ENCODE results near the gene ZNF79. TPM values are rescaled to one million over a fixed set of nuclear protein-coding genes. Genes with fewer than 3 reads are reported as not detected.

The ZNF79 gene
- total and polyA plus RNA-seq, 12 donors, result 5.5 to 16.5 (median 10.6) TPM

- Histone ChIP-seq H3K4me3 (no peak overlapping the region), H3K36me3 (replicated peaks in 1 of 2) (peaks cover 0 to 38% of the 10 kb centered on the region in 2 donors), H3K27me3 (no peaks in the 10 kb centered on the region), H3K4me1 (replicated peaks in 1 of 2) (peaks cover 0 to 15% of the 10 kb centered on the region in 2 donors), H3K27ac (peak overlapping the region in 4 of 5 donors; percentile 11 to 72 (median 54)), H3K9me3 (replicated peaks in 1 of 3) (no peaks in the 10 kb centered on the region)
- no peak for DNase-seq
- WGBS, 4 donors, result 69 to 80% (median 78%) methylated on average over 12 to 13 of the region's 13 CpGs
- intact Hi-C loops (cut with DNase I), result no loop called here
- no peak for TF ChIP-seq POLR2A (IDR thresholded peaks at IDR 0.05)
- TF ChIP-seq, protein P1, sequence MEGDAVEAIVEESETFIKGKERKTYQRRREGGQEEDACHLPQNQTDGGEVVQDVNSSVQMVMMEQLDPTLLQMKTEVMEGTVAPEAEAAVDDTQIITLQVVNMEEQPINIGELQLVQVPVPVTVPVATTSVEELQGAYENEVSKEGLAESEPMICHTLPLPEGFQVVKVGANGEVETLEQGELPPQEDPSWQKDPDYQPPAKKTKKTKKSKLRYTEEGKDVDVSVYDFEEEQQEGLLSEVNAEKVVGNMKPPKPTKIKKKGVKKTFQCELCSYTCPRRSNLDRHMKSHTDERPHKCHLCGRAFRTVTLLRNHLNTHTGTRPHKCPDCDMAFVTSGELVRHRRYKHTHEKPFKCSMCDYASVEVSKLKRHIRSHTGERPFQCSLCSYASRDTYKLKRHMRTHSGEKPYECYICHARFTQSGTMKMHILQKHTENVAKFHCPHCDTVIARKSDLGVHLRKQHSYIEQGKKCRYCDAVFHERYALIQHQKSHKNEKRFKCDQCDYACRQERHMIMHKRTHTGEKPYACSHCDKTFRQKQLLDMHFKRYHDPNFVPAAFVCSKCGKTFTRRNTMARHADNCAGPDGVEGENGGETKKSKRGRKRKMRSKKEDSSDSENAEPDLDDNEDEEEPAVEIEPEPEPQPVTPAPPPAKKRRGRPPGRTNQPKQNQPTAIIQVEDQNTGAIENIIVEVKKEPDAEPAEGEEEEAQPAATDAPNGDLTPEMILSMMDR (IDR thresholded peaks at IDR 0.05), result no peak
These were observed 17.2 kb upstream of the ZNF79 start for GRCh38 chr9:127406799-127407491.

DNA sequence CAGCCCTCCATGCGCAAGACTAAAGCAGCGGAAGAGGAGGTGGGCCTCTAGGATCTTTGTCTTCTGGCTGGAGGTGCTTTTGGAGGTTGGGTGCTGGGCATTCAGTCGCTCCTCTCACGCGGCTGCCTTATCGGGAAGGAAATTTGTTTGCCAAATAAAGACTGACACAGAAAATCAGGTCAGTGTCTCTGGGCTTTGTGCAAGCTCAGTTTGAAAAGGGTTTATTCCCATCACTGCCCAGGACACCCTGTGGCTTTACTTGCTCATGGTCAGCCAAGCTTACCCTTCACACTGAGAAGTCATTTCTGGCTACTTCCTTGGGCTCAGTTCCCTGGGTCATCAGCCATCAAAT, 16.7 kb upstream of the ZNF79 start:
- 52 to 66% (median 56%) methylated on average over 6 of the region's 6 CpGs for WGBS, 4 donors
- Histone ChIP-seq H3K27ac (peak overlapping the region in 4 of 5 donors; percentile 11 to 72 (median 54)), H3K9me3 (replicated peaks in 1 of 3) (no peaks in the 10 kb centered on the region), H3K4me1 (replicated peaks in 1 of 2) (peaks cover 0 to 15% of the 10 kb centered on the region in 2 donors), H3K36me3 (replicated peaks in 1 of 2) (peaks cover 0 to 33% of the 10 kb centered on the region in 2 donors), H3K4me3 (no peak overlapping the region), H3K27me3 (no peaks in the 10 kb centered on the region)
- peak in 5 of 7 donors; percentile 45 to 73 (median 59) for DNase-seq
- peak in 1 of 2 donors; percentile 24 for TF ChIP-seq POLR2A (IDR thresholded peaks at IDR 0.05)
- TF ChIP-seq, protein P1 (IDR thresholded peaks at IDR 0.05), result no peak
- intact Hi-C loops (cut with DNase I), result no loop called here

DNA sequence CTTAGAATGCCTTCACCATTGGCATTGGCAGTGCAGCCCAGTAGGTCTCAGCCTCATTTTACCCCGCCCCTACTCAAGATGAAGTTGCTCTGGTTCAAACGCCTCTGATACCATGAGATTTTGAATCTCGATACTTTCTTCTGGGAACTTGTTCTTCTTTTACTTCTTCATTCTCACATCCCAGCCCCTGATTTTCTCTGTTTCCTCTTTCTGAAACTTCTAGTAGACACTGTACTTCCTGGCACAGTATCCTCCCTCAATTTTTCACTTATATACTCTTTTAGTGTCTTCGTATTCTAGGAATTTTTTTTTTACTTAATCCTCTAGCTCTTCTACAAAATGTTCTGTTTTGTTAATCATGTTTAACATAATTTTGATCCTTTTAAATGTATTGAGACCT, 13.1 kb upstream of the ZNF79 start:
- WGBS, 4 donors, result 78 to 83% (median 82%) methylated on average over 4 of the region's 4 CpGs
- H3K36me3 ChIP-seq (replicated peaks in 1 of 2), result peaks cover 0 to 2% of the 10 kb centered on the region in 2 donors
- H3K4me3 ChIP-seq, result no peak overlapping the region
- H3K4me1 ChIP-seq (replicated peaks in 1 of 2), result peaks cover 0 to 22% of the 10 kb centered on the region in 2 donors
- no peak for DNase-seq
- TF ChIP-seq, protein P1 (IDR thresholded peaks at IDR 0.05), result no peak
- TF ChIP-seq POLR2A (IDR thresholded peaks at IDR 0.05), result no peak
- H3K27ac ChIP-seq, result peak overlapping the region in 2 of 5 donors; percentile 66 to 68
- no peaks in the 10 kb centered on the region for H3K9me3 ChIP-seq (replicated peaks in 1 of 3)
- H3K27me3 ChIP-seq, result no peaks in the 10 kb centered on the region
- intact Hi-C loops (cut with DNase I), result no loop called here

GRCh38 chr9:127415141-127415540, 9.0 kb upstream of the ZNF79 start:
- Histone ChIP-seq H3K9me3 (replicated peaks in 1 of 3) (no peaks in the 10 kb centered on the region), H3K4me3 (no peak overlapping the region), H3K27me3 (no peaks in the 10 kb centered on the region), H3K4me1 (replicated peaks in 1 of 2) (peaks cover 0 to 7% of the 10 kb centered on the region in 2 donors), H3K36me3 (replicated peaks in 1 of 2) (no peaks in the 10 kb centered on the region), H3K27ac (no peak overlapping the region)
- no peak for DNase-seq
- intact Hi-C loops (cut with DNase I), result no loop called here
- TF ChIP-seq POLR2A (IDR thresholded peaks at IDR 0.05), result no peak
- TF ChIP-seq, protein P1 (IDR thresholded peaks at IDR 0.05), result no peak
- WGBS, 4 donors, result 62 to 75% (median 69%) methylated on average over 4 of the region's 4 CpGs
